Body of pancreas (tissue), 4 donors: ENCODE data around the gene FRMPD3. TPM values are rescaled to one million over a fixed set of nuclear protein-coding genes. Genes with fewer than 3 reads are reported as not detected.
"Not testable (repeated sequence)": the region's sequence is repeated elsewhere in the genome, so short reads cannot be mapped to it uniquely, and the experiment has no call there.

Source experiments
- ATAC-seq: fragments of 150-250 bp; one replicate; pipeline ENCODE4 v1.9.1; 2016
- DNase-seq, 4 donors: peaks; one replicate each; pipeline ENCODE4 v3.0.0-alpha.2; 2019
- H3K27ac ChIP-seq, 4 donors: fragments of 200-600 bp; sonication (generic); 1 replicate in 3 of 4; 2 replicates in 1 of 4; pipeline versions ENCODE4 v1.5.1 to v1.6.1; 2016 to 2019; ENCODE audit warnings: mild to moderate bottlenecking in 1 of 4, mixed read lengths in 1 of 4, moderate library complexity in 1 of 4
- H3K27me3 ChIP-seq, 2 donors: fragments of 200-600 bp; sonication (generic); one replicate each; pipeline ENCODE4 v1.6.0; 2016; ENCODE audit warnings: mild to moderate bottlenecking in 1 of 2
- H3K36me3 ChIP-seq, 2 donors: fragments of 200-600 bp; sonication (generic); replicated peaks in 1 of 2; 2 replicates each; pipeline ENCODE4 v1.5.1; 2016; ENCODE audit warnings: low read depth in 2 of 2; ENCODE audit not compliant: insufficient read depth in 1 of 2
- H3K4me1 ChIP-seq: fragments of 200-600 bp; sonication (generic); one replicate; pipeline ENCODE4 v1.6.0; 2016
- H3K4me3 ChIP-seq, 2 donors: fragments of 200-600 bp; sonication (generic); 1 replicate in 1 of 2; 2 replicates in 1 of 2; pipeline ENCODE4 v1.5.1; 2016 to 2019
- H3K9me3 ChIP-seq, 3 donors: fragments of 200-600 bp; sonication (generic); 1 replicate in 2 of 3; 2 replicates in 1 of 3; pipeline ENCODE4 v1.5.1; 2016
- POLR2A ChIP-seq, 3 donors: fragments of 450-650 bp; IDR thresholded peaks; one replicate each; pipeline ENCODE4 v1.6.1; 2016; ENCODE audit warnings: antibody characterized with exemption in 3 of 3, mild to moderate bottlenecking in 2 of 3
- WGBS, 2 donors: methylation state at CpG; one replicate each; pipeline ENCODE4 v1.1.5; 2017; 5-methylcytosine and 5-hydroxymethylcytosine counted together
- intact Hi-C: fragments of 100-400 bp; cut with DNase I; formaldehyde crosslinking; loops from one replicate; pipeline ENCODE4 v1.15.1; 2023
- total RNA-seq, 2 donors: library from RNA; depleted of rRNA; stranded (reverse); fragments of >200 nt; gene quantifications; one replicate each; pipeline ENCODE4 v1.1.0, GENCODE V29; 2016
- TF ChIP-seq, protein P1 (sequence below), 7 experiments: fragments of 450-650 bp in 4 of 7; fragments of 200-600 bp in 3 of 7; sonication (generic) in 3 of 7; IDR thresholded peaks; one replicate each; pipeline ENCODE4 v1.5.1; 2016 to 2019; ENCODE audit warnings: antibody characterized with exemption in 7 of 7

The FRMPD3 gene
- total RNA-seq, 2 donors from 2014 or later, result 0.26 TPM; not detected in 1

DNA sequence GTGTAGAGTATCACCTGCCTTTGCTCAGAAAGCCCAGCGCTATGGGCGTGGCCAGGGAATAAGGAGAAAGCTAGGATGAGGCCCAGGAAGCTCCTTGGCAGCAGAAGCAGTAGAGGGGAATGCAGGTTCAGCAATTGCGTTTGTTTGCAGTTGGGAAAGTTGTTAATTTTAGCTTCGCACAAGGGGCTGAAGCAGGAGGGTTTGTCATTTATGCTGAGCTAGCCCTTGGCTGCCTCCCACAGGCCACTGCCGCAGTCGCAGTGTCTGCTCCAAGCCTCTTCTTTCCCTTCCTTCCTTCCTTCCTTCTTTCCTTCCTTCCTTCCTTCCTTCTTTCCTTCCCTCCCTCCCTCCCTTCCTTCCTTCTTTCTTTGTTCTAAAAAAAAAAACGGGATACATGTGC, 21.5 kb downstream of the FRMPD3 start:
- no peaks in the 10 kb centered on the region for H3K9me3 ChIP-seq
- DNase-seq (no peak), ATAC-seq (no peak)
- 33 to 52% methylated on average over 7 of the region's 7 CpGs for WGBS, 2 donors
- no peak for TF ChIP-seq POLR2A (IDR thresholded peaks at IDR 0.05)
- TF ChIP-seq, protein P1, sequence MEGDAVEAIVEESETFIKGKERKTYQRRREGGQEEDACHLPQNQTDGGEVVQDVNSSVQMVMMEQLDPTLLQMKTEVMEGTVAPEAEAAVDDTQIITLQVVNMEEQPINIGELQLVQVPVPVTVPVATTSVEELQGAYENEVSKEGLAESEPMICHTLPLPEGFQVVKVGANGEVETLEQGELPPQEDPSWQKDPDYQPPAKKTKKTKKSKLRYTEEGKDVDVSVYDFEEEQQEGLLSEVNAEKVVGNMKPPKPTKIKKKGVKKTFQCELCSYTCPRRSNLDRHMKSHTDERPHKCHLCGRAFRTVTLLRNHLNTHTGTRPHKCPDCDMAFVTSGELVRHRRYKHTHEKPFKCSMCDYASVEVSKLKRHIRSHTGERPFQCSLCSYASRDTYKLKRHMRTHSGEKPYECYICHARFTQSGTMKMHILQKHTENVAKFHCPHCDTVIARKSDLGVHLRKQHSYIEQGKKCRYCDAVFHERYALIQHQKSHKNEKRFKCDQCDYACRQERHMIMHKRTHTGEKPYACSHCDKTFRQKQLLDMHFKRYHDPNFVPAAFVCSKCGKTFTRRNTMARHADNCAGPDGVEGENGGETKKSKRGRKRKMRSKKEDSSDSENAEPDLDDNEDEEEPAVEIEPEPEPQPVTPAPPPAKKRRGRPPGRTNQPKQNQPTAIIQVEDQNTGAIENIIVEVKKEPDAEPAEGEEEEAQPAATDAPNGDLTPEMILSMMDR (IDR thresholded peaks at IDR 0.05), result no peak
- no peak overlapping the region for H3K27ac ChIP-seq
- H3K4me3 ChIP-seq, result no peak overlapping the region
- no peaks in the 10 kb centered on the region for H3K4me1 ChIP-seq
- intact Hi-C loops, result no loop called here
- H3K36me3 ChIP-seq, result no peaks in the 10 kb centered on the region
- H3K27me3 ChIP-seq, result no peaks in the 10 kb centered on the region

DNA sequence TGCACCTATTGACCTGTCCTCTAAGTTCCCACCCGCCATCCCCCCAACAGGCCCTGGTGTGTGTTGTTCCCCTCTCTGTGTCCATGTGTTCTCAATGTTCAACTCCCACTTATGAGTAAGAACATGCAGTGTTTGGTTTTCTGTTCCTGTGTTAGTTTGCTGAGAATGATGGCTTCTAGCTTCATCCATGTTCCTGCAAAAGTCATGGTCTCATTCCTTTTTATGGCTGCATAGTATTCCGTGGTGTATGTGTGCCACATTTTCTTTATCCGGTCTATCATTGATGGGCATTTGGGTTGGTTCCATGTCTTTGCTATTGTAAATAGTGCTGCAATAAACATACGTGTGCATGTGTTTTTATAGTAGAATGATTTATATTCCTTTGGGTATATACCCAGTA, 22.0 kb downstream of the FRMPD3 start:
- not testable (repeated sequence) for ATAC-seq
- WGBS, 2 donors, result 70 to 83% methylated on average over 4 of the region's 4 CpGs

DNA sequence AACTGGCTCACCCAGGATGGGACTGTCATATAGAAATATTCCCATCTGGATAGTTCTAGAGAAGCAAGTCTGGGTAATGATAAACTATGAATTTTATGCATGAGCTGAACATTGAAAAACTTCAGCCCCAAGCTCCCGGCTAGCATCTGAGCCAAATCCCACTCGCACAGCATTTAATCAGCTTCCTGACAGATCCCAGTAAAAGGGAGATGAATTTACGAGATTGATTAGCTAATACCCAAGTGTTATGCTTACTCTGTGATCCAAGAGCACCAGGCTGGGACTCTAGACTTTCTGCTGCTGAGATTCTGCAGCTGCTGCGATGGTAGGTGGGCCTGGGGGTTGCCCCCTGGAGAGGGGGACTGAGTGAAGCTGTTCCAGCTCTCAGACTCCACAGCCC, 28.0 kb downstream of the FRMPD3 start:
- ATAC-seq (no peak), DNase-seq (no peak)
- no peak overlapping the region for H3K4me3 ChIP-seq
- H3K27ac ChIP-seq, result no peak overlapping the region
- WGBS, 2 donors, result 22 to 60% methylated on average over 1 to 4 of the region's 4 CpGs
- intact Hi-C loops, result no loop called here
- H3K4me1 ChIP-seq, result no peaks in the 10 kb centered on the region
- no peaks in the 10 kb centered on the region for H3K9me3 ChIP-seq
- TF ChIP-seq, protein P1 (IDR thresholded peaks at IDR 0.05), result no peak
- no peak for TF ChIP-seq POLR2A (IDR thresholded peaks at IDR 0.05)
- H3K36me3 ChIP-seq, result no peaks in the 10 kb centered on the region
- H3K27me3 ChIP-seq, result no peaks in the 10 kb centered on the region

More for the DNA sequence above, 22.0 kb downstream of the FRMPD3 start:
- H3K9me3 ChIP-seq, H3K27me3 ChIP-seq, intact Hi-C loops, H3K36me3 ChIP-seq, H3K4me1 ChIP-seq, DNase-seq, H3K27ac ChIP-seq, H3K4me3 ChIP-seq: not testable (repeated sequence)

DNA sequence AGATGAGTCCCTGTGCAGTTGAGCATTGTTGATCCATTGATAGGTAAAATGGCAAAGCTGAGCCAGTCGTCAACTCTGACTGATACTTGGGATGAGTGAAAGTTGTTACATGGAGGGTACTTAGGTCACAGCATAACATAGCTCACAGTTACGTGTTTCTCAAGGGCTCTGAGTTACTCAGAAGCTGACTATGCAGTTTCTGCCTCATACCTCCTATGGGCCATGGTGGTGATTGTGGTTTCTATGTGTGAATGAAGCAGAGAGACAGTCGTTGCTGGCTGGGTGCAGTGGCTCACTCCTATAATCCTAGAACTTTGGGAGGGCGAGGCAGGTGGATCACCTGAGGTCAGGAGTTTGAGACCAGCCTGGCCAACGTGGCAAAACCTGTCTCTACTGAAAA, 30.8 kb downstream of the FRMPD3 start:
- WGBS, 2 donors, result 57 to 69% methylated on average over 4 of the region's 5 CpGs
- no peak for ATAC-seq
- no peaks in the 10 kb centered on the region for H3K9me3 ChIP-seq
- H3K36me3 ChIP-seq, result no peaks in the 10 kb centered on the region
- no peaks in the 10 kb centered on the region for H3K4me1 ChIP-seq
- TF ChIP-seq, protein P1 (IDR thresholded peaks at IDR 0.05), result no peak
- TF ChIP-seq POLR2A (IDR thresholded peaks at IDR 0.05), result no peak
- no peak overlapping the region for H3K27ac ChIP-seq
- no peaks in the 10 kb centered on the region for H3K27me3 ChIP-seq
- no peak for DNase-seq
- intact Hi-C loops, result no loop called here
- no peak overlapping the region for H3K4me3 ChIP-seq

DNA sequence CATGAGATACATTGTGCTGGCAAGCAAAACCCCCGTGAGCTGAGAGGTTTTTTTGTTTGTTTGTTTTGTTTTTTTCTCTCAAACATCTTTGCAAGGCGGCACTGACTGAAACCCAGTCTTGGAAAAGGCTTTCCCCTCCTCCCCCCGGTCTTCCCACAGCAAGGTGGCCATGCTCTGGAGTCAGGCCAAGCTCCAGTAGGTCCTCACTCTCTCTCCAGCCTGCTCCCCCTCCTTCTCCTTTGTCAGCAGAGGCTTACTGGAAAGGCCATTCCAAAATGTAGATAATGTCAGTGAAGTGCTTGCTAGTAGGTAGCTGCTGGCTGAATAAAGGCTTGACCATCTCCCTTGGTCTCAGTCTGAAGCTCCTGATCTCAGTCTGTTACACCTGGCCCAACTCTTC, 32.6 kb downstream of the FRMPD3 start:
- no peaks in the 10 kb centered on the region for H3K36me3 ChIP-seq
- ATAC-seq (no peak), DNase-seq (no peak)
- H3K9me3 ChIP-seq, result no peaks in the 10 kb centered on the region
- H3K27ac ChIP-seq, result no peak overlapping the region
- no peaks in the 10 kb centered on the region for H3K27me3 ChIP-seq
- H3K4me3 ChIP-seq, result no peak overlapping the region
- no peak for TF ChIP-seq POLR2A (IDR thresholded peaks at IDR 0.05)
- TF ChIP-seq, protein P1 (IDR thresholded peaks at IDR 0.05), result no peak
- no peaks in the 10 kb centered on the region for H3K4me1 ChIP-seq
- 38 to 42% methylated on average over 2 to 3 of the region's 3 CpGs for WGBS, 2 donors
- intact Hi-C loops, result no loop called here
